H1 (cell line): Measurements from ENCODE around the gene HRH4. TPM values are rescaled to one million over a fixed set of nuclear protein-coding genes. Genes with fewer than 3 reads are reported as not detected.

Experiments used
- ATF3 ChIP-seq: IDR thresholded peaks from 2 replicates; pipeline ENCODE4 v1.6.1; 2011; ENCODE audit warnings: low read depth, mild to moderate bottlenecking, low read length; ENCODE audit not compliant: insufficient read depth
- MAFK ChIP-seq: IDR thresholded peaks from 2 replicates; pipeline ENCODE4 v1.6.1; 2012; ENCODE audit warnings: low read depth, mild to moderate bottlenecking, improper control_type of control experiment, low read length
- SIN3A ChIP-seq, 2 experiments: IDR thresholded peaks in 1 of 2; conservative IDR thresholded peaks in 1 of 2; 2 replicates each; pipeline ENCODE4 v1.6.1; 2011 to 2012; ENCODE audit warnings: low read length in 2 of 2, improper control_type of control experiment in 1 of 2, low read depth in 1 of 2, mild to moderate bottlenecking in 1 of 2
- SP4 ChIP-seq: IDR thresholded peaks from 2 replicates; pipeline ENCODE4 v1.6.1; 2012; ENCODE audit warnings: low read length, inconsistent platforms
- ZNF274 ChIP-seq: IDR thresholded peaks from 2 replicates; pipeline ENCODE4 v1.7.0; 2012; ENCODE audit warnings: low read length, borderline replicate concordance; ENCODE audit errors: extremely low read depth
- polyA plus RNA-seq, 7 experiments: library from polyadenylated mRNA; depleted of rRNA in 3 of 7; stranded (reverse) in 5 of 7; unstranded in 2 of 7; fragments of >200 nt in 5 of 7; fragments of 200-250 nt in 2 of 7; gene quantifications; 1 replicate in 5 of 7; 2 replicates in 1 of 7; 4 replicates in 1 of 7; pipeline versions ENCODE4 v1.2.1 to v1.2.3, GENCODE V29; 2011 to 2013; ENCODE audit warnings: missing spikeins in 2 of 7, mixed read lengths in 2 of 7
- total RNA-seq: library from RNA; stranded (reverse); fragmentation: NEBNext Ultra II Directional; extraction: Animal tissue kit (Norgen Biotek cat#: 25700); gene quantifications from 2 replicates; pipeline ENCODE4 v1.2.1, GENCODE V29; 2021

HRH4 gene
- total and polyA plus RNA-seq, 2 of the 8 experiments (the other 6 are each of a cell fraction or from before 2014, with no cell fraction given), result 0.03 TPM; not detected in 1

DNA sequence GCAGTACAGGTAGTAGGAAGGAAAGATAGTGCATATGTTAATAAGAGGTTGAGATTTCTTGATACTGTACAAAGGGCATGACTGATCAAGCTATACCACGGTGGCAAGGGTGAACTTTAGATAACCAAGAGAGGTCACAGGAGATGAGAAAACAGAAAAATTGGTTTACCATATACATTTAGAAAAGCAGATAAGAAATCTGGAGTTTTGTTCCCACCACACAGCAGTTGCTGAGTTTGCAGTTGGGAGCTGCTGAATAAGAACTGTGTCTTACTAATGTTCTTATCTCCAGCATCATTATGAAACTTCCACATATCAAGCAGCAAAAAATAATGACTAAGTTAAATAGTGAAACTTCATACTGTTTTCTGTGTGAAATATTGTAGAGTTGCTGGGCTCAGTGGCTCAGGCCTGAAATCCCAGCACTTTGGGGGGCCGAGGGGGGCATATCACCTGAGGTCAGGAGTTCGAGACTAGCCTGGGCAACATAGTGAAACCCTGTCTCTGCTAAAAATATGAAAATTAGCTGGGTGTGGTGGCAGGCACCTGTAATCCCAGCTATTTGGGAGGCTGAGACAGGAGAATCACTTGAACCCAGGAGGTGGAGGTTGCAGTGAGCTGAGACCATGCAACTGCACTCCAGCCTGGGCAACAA is 46.0 kb upstream of the HRH4 start (continued):
- TF ChIP-seq ATF3, result no peak
- no peak for TF ChIP-seq ZNF274
- TF ChIP-seq MAFK, result no peak
- TF ChIP-seq SIN3A (conservative IDR thresholded peaks at IDR 0.05 in 1 of 2, IDR thresholded peaks at IDR 0.05 in 1 of 2; ENCODE audit: low read depth in 1 of 2, low read length in 2 of 2), result no peak
- TF ChIP-seq SP4, result no peak
